Measurements from ENCODE around the gene KANSL1L.

KANSL1L gene

DNA sequence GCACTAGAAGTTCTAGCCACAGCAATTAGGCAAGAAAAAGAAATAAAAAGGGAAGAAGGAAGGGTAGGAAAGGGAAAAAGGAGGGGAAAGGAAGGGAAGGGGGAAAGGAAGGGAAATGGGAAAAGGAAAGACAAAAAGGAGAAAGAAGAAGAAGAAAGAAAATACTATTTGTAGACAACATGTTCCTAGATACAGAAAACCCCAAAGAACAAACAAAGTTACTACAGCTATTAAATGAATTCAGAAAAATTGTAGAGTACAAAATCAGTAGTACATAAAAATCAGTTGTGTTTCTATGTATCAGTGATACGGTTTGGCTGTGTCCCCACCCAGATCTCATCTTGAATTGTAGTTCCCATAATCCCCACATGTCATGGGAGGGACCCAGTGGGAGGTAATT, 116.5 kb downstream of the KANSL1L start:
- TF ChIP-seq, protein P1, sequence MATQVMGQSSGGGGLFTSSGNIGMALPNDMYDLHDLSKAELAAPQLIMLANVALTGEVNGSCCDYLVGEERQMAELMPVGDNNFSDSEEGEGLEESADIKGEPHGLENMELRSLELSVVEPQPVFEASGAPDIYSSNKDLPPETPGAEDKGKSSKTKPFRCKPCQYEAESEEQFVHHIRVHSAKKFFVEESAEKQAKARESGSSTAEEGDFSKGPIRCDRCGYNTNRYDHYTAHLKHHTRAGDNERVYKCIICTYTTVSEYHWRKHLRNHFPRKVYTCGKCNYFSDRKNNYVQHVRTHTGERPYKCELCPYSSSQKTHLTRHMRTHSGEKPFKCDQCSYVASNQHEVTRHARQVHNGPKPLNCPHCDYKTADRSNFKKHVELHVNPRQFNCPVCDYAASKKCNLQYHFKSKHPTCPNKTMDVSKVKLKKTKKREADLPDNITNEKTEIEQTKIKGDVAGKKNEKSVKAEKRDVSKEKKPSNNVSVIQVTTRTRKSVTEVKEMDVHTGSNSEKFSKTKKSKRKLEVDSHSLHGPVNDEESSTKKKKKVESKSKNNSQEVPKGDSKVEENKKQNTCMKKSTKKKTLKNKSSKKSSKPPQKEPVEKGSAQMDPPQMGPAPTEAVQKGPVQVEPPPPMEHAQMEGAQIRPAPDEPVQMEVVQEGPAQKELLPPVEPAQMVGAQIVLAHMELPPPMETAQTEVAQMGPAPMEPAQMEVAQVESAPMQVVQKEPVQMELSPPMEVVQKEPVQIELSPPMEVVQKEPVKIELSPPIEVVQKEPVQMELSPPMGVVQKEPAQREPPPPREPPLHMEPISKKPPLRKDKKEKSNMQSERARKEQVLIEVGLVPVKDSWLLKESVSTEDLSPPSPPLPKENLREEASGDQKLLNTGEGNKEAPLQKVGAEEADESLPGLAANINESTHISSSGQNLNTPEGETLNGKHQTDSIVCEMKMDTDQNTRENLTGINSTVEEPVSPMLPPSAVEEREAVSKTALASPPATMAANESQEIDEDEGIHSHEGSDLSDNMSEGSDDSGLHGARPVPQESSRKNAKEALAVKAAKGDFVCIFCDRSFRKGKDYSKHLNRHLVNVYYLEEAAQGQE (IDR thresholded peaks at IDR 0.05; ENCODE audit: insufficient replicate concordance, low read depth): no peak
- TF ChIP-seq GABPA (IDR thresholded peaks at IDR 0.05; ENCODE audit: low read depth) (no peak), SPI1 (IDR thresholded peaks at IDR 0.05; ENCODE audit: borderline replicate concordance, low read depth) (no peak), POLR2AphosphoS5 (IDR thresholded peaks at IDR 0.05; ENCODE audit: low read depth) (no peak)
- TF ChIP-seq, protein P2, sequence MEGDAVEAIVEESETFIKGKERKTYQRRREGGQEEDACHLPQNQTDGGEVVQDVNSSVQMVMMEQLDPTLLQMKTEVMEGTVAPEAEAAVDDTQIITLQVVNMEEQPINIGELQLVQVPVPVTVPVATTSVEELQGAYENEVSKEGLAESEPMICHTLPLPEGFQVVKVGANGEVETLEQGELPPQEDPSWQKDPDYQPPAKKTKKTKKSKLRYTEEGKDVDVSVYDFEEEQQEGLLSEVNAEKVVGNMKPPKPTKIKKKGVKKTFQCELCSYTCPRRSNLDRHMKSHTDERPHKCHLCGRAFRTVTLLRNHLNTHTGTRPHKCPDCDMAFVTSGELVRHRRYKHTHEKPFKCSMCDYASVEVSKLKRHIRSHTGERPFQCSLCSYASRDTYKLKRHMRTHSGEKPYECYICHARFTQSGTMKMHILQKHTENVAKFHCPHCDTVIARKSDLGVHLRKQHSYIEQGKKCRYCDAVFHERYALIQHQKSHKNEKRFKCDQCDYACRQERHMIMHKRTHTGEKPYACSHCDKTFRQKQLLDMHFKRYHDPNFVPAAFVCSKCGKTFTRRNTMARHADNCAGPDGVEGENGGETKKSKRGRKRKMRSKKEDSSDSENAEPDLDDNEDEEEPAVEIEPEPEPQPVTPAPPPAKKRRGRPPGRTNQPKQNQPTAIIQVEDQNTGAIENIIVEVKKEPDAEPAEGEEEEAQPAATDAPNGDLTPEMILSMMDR (IDR thresholded peaks at IDR 0.05; ENCODE audit: insufficient read depth, low read length): no peak
- DNase-seq (ENCODE audit: low read depth in 1 of 2, low spot score in 1 of 2): no peak
- no peaks in the 10 kb centered on the region for H3K27me3 ChIP-seq (ENCODE audit: insufficient read depth, poor library complexity, severe bottlenecking)

GRCh38 chr2:210050885-210051284, 120.3 kb downstream of the KANSL1L start:
- no peak for DNase-seq (ENCODE audit: low read depth in 1 of 2, low spot score in 1 of 2)
- Histone ChIP-seq H3K27me3 (ENCODE audit: insufficient read depth, poor library complexity, severe bottlenecking) (no peaks in the 10 kb centered on the region), H3K27ac (replicated peaks) (no peak overlapping the region), H3K4me3 (replicated peaks; ENCODE audit: insufficient read depth, low read length) (no peak overlapping the region)
- TF ChIP-seq, protein P1 (IDR thresholded peaks at IDR 0.05; ENCODE audit: insufficient replicate concordance, low read depth): no peak
- TF ChIP-seq SPI1 (IDR thresholded peaks at IDR 0.05; ENCODE audit: borderline replicate concordance, low read depth): no peak
- TF ChIP-seq POLR2AphosphoS5 (IDR thresholded peaks at IDR 0.05; ENCODE audit: low read depth): no peak
- TF ChIP-seq, protein P2 (IDR thresholded peaks at IDR 0.05; ENCODE audit: insufficient read depth, low read length): no peak
- no peak for TF ChIP-seq GABPA (IDR thresholded peaks at IDR 0.05; ENCODE audit: low read depth)

More for the DNA sequence above, 116.5 kb downstream of the KANSL1L start:
- no peak overlapping the region for H3K4me3 ChIP-seq (replicated peaks; ENCODE audit: insufficient read depth, low read length)
- no peak overlapping the region for H3K27ac ChIP-seq (replicated peaks)

DNA sequence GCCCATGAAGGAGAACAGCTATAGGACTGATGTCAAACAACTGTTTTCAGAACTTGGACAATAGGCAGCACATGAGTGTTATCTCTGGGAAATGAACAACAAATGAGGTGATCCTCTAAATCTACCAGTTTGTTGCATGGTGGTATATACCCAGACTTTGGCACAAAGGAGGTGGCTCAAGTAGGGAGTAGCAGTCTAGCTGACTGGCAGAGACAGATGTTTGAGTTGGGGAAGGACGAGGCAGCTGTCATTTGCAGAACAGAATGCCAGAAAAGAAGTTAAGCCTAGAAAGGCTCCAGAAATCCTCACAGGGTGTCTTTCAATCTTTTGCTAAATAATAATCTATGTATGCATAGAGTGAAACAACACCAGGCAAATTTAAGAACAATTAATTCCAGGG, 121.4 kb downstream of the KANSL1L start:
- no peak overlapping the region for H3K4me3 ChIP-seq (replicated peaks; ENCODE audit: insufficient read depth, low read length)
- H3K27me3 ChIP-seq (ENCODE audit: insufficient read depth, poor library complexity, severe bottlenecking): no peaks in the 10 kb centered on the region
- no peak overlapping the region for H3K27ac ChIP-seq (replicated peaks)
- DNase-seq (ENCODE audit: low read depth in 1 of 2, low spot score in 1 of 2): no peak
- TF ChIP-seq, protein P1 (IDR thresholded peaks at IDR 0.05; ENCODE audit: insufficient replicate concordance, low read depth): no peak
- peak; percentile 29; the same call in 1 of the 2 replicates for TF ChIP-seq POLR2AphosphoS5 (IDR thresholded peaks at IDR 0.05; ENCODE audit: low read depth)
